ENCODE measurements around the gene TTC28. TPM values are rescaled to one million over a fixed set of nuclear protein-coding genes. Genes with fewer than 3 reads are reported as not detected.
A peak's percentile ranks its signal among the peaks of the same experiment; 100 is the strongest.

The TTC28 gene

GRCh38 chr22:27933186-27933983 lies 746.3 kb downstream of the TTC28 start:
- no peak for DNase-seq
- H3K4me1 ChIP-seq (ENCODE audit: control insufficient read depth, insufficient read depth, low read depth, low read length): no peaks in the 10 kb centered on the region
- no peak overlapping the region for H3K9ac ChIP-seq (ENCODE audit: low read length)
- H3K14ac ChIP-seq (ENCODE audit: low read length in 2 of 2): no peak overlapping the region
- H3K4me2 ChIP-seq (ENCODE audit: low read length, poor library complexity, severe bottlenecking): no peak overlapping the region
- H4K8ac ChIP-seq (ENCODE audit: low read length): no peak overlapping the region
- no peaks in the 10 kb centered on the region for H3K36me3 ChIP-seq (ENCODE audit: control insufficient read depth in 1 of 2, insufficient read depth in 2 of 2, low read depth in 1 of 2, low read length in 2 of 2)
- H3K23ac ChIP-seq (ENCODE audit: low read length in 2 of 2): no peak overlapping the region
- WGBS: 98% methylated on average over 9 of the region's 9 CpGs
- no peak overlapping the region for H2BK5ac ChIP-seq (ENCODE audit: low read depth, low read length, poor library complexity, severe bottlenecking)
- no peak overlapping the region for H2AFZ ChIP-seq (ENCODE audit: low read depth, low read length)
- no peak overlapping the region for H3K4ac ChIP-seq (ENCODE audit: low read depth in 1 of 2, low read length in 2 of 2)
- no peak overlapping the region for H3K18ac ChIP-seq (ENCODE audit: low read depth in 1 of 2, low read length in 2 of 2)
- no peak overlapping the region for H4K91ac ChIP-seq (ENCODE audit: low read length)
- no peak overlapping the region for H2BK120ac ChIP-seq (ENCODE audit: low read depth, low read length)
- H2BK15ac ChIP-seq (ENCODE audit: low read depth, poor library complexity, severe bottlenecking): no peak overlapping the region
- no peak overlapping the region for H2AK5ac ChIP-seq (ENCODE audit: low read length, severe bottlenecking)
- no peaks in the 10 kb centered on the region for H3K27me3 ChIP-seq (ENCODE audit: control insufficient read depth in 1 of 2, insufficient read depth in 1 of 2, low read length in 2 of 2)
- H3K9me3 ChIP-seq (ENCODE audit: control insufficient read depth, low read length): no peaks in the 10 kb centered on the region
- peaks cover 9% of the 10 kb centered on the region for H3K79me1 ChIP-seq (replicated peaks; ENCODE audit: low read length, poor library complexity, severe bottlenecking)
- peak overlapping the region in 1 of 2 experiments; percentile 28 for H3K4me3 ChIP-seq (ENCODE audit: insufficient read depth in 1 of 2, low read depth in 1 of 2, low read length in 2 of 2)
- H3K27ac ChIP-seq (ENCODE audit: low read length, poor library complexity, severe bottlenecking): no peak overlapping the region
- no peak overlapping the region for H2BK12ac ChIP-seq (ENCODE audit: low read length in 2 of 2)

- Histone ChIP-seq H2AK5ac (ENCODE audit: low read length, severe bottlenecking) (no peak overlapping the region), H3K14ac (ENCODE audit: low read length in 2 of 2) (no peak overlapping the region), H2BK5ac (ENCODE audit: low read depth, low read length, poor library complexity, severe bottlenecking) (no peak overlapping the region), H3K9ac (ENCODE audit: low read length) (no peak overlapping the region), H2BK120ac (ENCODE audit: low read depth, low read length) (no peak overlapping the region), H2BK12ac (ENCODE audit: low read length in 2 of 2) (no peak overlapping the region), H3K27ac (ENCODE audit: low read length, poor library complexity, severe bottlenecking) (no peak overlapping the region), H4K8ac (ENCODE audit: low read length) (no peak overlapping the region), H3K18ac (ENCODE audit: low read depth in 1 of 2, low read length in 2 of 2) (no peak overlapping the region), H3K79me1 (replicated peaks; ENCODE audit: low read length, poor library complexity, severe bottlenecking) (peaks cover 9% of the 10 kb centered on the region), H3K4me2 (ENCODE audit: low read length, poor library complexity, severe bottlenecking) (no peak overlapping the region), H3K36me3 (ENCODE audit: control insufficient read depth in 1 of 2, insufficient read depth in 2 of 2, low read depth in 1 of 2, low read length in 2 of 2) (no peaks in the 10 kb centered on the region), H3K4ac (ENCODE audit: low read depth in 1 of 2, low read length in 2 of 2) (no peak overlapping the region), H2BK15ac (ENCODE audit: low read depth, poor library complexity, severe bottlenecking) (no peak overlapping the region), H3K23ac (ENCODE audit: low read length in 2 of 2) (no peak overlapping the region), H3K4me3 (ENCODE audit: insufficient read depth in 1 of 2, low read depth in 1 of 2, low read length in 2 of 2) (no peak overlapping the region), H3K9me3 (ENCODE audit: control insufficient read depth, low read length) (no peaks in the 10 kb centered on the region), H3K27me3 (ENCODE audit: control insufficient read depth in 1 of 2, insufficient read depth in 1 of 2, low read length in 2 of 2) (no peaks in the 10 kb centered on the region), H4K91ac (ENCODE audit: low read length) (no peak overlapping the region), H3K4me1 (ENCODE audit: control insufficient read depth, insufficient read depth, low read depth, low read length) (no peaks in the 10 kb centered on the region), H2AFZ (ENCODE audit: low read depth, low read length) (no peak overlapping the region)
- DNase-seq: no peak
- WGBS: 71% methylated on average over 2 of the region's 3 CpGs
Observed at GRCh38 chr22:27930331-27931060, 749.1 kb downstream of the TTC28 start.

Small RNA genes lying within 50 kb of the gene (small RNA-seq; reads per million reads assigned to genes)
- gene MIR5739 (ENCODE audit: low read depth) (not detected), gene RF00019 (ENCODE audit: low read depth) (not detected), gene RF00150 (ENCODE audit: low read depth) (not detected), gene RF02200 (ENCODE audit: low read depth) (not detected), gene RN7SL162P (ENCODE audit: low read depth) (not detected)
